ENCODE data around the gene TRPM4.
A peak's percentile ranks its signal among the peaks of the same experiment; 100 is the strongest.

TRPM4 gene

GRCh38 chr19:49194408-49194807, 36.8 kb downstream of the TRPM4 start:
- CTCF ChIA-PET = interaction anchor here (0.6 to 6.4 kb wide), 5 partner anchors 14 to 689 kb away, joined by 4 to 82 read pairs (median 4); no protein-coding TSS in a partner anchor
- POLR2A ChIA-PET = no interaction called here

GRCh38 chr19:49196527-49197240, 39.1 kb downstream of the TRPM4 start:
- ChIA-PET CTCF (interaction anchor here (0.5 to 6.4 kb wide), 14 partner anchors 11 to 1681 kb away, joined by 3 to 93 read pairs (median 12); partner anchors contain the start of gene LIN7B), POLR2A (interaction anchor here (0.5 kb wide), 1 partner anchor 288 kb away, joined by 3 read pairs; no protein-coding TSS in a partner anchor)
- Histone ChIP-seq H3K27ac (ENCODE audit: extremely low read depth, low read depth, low read length) (no peak overlapping the region), H3K4me1 (ENCODE audit: control insufficient read depth, insufficient read depth, low read length) (no peaks in the 10 kb centered on the region), H3K36me3 (ENCODE audit: control insufficient read depth in 2 of 2, insufficient read depth in 1 of 2, low read length in 2 of 2) (peaks cover 0 to 9% of the 10 kb centered on the region in 2 experiments; a peak in 2 of 3 replicates), H3K9me3 (ENCODE audit: control insufficient read depth, insufficient read depth, low read depth, low read length) (no peaks in the 10 kb centered on the region), H3K4me3 (ENCODE audit: low read depth, low read length) (no peak overlapping the region)
- no peak for TF ChIP-seq PRDM1 (tag by site-specific recombination; IDR thresholded peaks at IDR 0.05)
- TF ChIP-seq ZXDB (tag by site-specific recombination; IDR thresholded peaks at IDR 0.05) = no peak
- no peak for TF ChIP-seq ZNF561 (tag by site-specific recombination; IDR thresholded peaks at IDR 0.05; ENCODE audit: borderline replicate concordance)
- no peak for TF ChIP-seq ZNF398 (tag by site-specific recombination; IDR thresholded peaks at IDR 0.05)
- TF ChIP-seq ZNF280D (tag by site-specific recombination; IDR thresholded peaks at IDR 0.05) = no peak
- TF ChIP-seq ZNF776 (tag by site-specific recombination; IDR thresholded peaks at IDR 0.05; ENCODE audit: borderline replicate concordance) = no peak
- TF ChIP-seq ZNF140 (tag by site-specific recombination; IDR thresholded peaks at IDR 0.05) = no peak
- no peak for TF ChIP-seq ZBTB7A (tag by site-specific recombination; IDR thresholded peaks at IDR 0.05; ENCODE audit: low read depth)
- TF ChIP-seq ZNF423 (tag by site-specific recombination; IDR thresholded peaks at IDR 0.05) = no peak

More at GRCh38 chr19:49194408-49194807, 36.8 kb downstream of the TRPM4 start:
- TF ChIP-seq ZNF366 (tag by site-specific recombination; conservative IDR thresholded peaks at IDR 0.05) (peak; percentile 77), SP2 (tag by site-specific recombination; IDR thresholded peaks at IDR 0.05) (no peak), ZNF354C (tag by site-specific recombination; IDR thresholded peaks at IDR 0.05; ENCODE audit: borderline replicate concordance, low read depth) (no peak), ZNF664 (tag by site-specific recombination; IDR thresholded peaks at IDR 0.05) (no peak), MEIS1 (CRISPR knock-in tag; IDR thresholded peaks at IDR 0.05; ENCODE audit: borderline replicate concordance) (no peak), ZNF558 (tag by site-specific recombination; IDR thresholded peaks at IDR 0.05) (no peak), ZNF266 (tag by site-specific recombination; IDR thresholded peaks at IDR 0.05; ENCODE audit: low read depth) (no peak), ZNF302 (tag by site-specific recombination; IDR thresholded peaks at IDR 0.05; ENCODE audit: low read depth) (no peak), PRDM1 (tag by site-specific recombination; IDR thresholded peaks at IDR 0.05) (peak; percentile 63; the same call in 1 of the 2 replicates), GLI2 (tag by site-specific recombination; IDR thresholded peaks at IDR 0.05; ENCODE audit: borderline replicate concordance, low read depth) (no peak)
- Histone ChIP-seq H3K4me3 (ENCODE audit: low read depth, low read length) (no peak overlapping the region), H3K36me3 (ENCODE audit: control insufficient read depth in 2 of 2, insufficient read depth in 1 of 2, low read length in 2 of 2) (peaks cover 0 to 24% of the 10 kb centered on the region in 2 experiments; a peak in 2 of 3 replicates), H3K4me1 (ENCODE audit: control insufficient read depth, insufficient read depth, low read length) (no peaks in the 10 kb centered on the region), H3K9me3 (ENCODE audit: control insufficient read depth, insufficient read depth, low read depth, low read length) (no peaks in the 10 kb centered on the region), H3K27ac (ENCODE audit: extremely low read depth, low read depth, low read length) (no peak overlapping the region)

All from HEK293 (cell line).